Measurements from ENCODE around the gene PPP1R37.

PPP1R37 gene

DNA sequence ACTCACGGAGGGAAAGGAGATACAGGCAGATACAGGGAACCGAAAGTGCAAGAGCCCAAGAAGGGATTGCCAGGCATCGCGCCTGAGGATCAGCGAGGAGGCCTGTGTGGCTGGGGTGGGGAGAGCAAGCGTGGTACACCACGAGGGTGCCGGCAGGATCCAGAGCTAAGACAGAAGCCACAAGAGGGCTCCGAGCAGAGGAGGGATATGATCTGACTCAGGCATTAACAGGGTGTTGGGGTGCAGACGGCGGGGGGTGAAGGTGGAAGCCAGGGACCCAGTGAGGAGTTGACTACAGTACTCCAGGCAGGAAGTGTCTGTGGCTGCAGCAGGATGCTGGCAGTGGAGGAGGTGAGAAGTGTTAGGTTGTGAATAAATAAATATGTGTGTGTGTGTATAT lies 5.4 kb upstream of the PPP1R37 start:
- Histone ChIP-seq H2BK120ac (ENCODE audit: low read depth, low read length) (no peak overlapping the region), H3K56ac (ENCODE audit: low read length) (no peak overlapping the region), H3K36me3 (ENCODE audit: control insufficient read depth, insufficient read depth, low read length) (no peaks in the 10 kb centered on the region)

DNA sequence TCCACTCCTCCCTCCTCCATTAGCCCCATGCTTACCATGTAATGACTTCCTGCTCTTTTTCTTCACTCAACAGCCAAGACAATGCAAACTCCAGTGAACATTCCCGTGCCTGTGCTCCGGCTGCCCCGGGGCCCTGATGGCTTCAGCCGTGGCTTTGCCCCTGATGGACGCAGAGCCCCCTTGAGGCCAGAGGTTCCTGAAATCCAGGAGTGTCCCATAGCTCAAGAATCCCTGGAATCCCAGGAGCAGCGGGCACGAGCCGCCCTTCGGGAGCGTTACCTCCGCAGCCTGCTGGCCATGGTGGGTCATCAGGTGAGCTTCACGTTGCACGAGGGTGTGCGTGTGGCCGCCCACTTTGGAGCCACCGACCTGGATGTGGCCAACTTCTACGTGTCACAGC lies 2.9 kb upstream of the PPP1R37 start:
- no peaks in the 10 kb centered on the region for H3K36me3 ChIP-seq (ENCODE audit: control insufficient read depth, insufficient read depth, low read length)
- H3K23ac ChIP-seq (ENCODE audit: low read length) = no peak overlapping the region
- H3K27ac ChIP-seq (ENCODE audit: low read depth, low read length) = no peak overlapping the region
- H3K79me2 ChIP-seq (ENCODE audit: control insufficient read depth, insufficient read depth, low read length) = peaks cover 25% of the 10 kb centered on the region
- no peak overlapping the region for H2BK120ac ChIP-seq (ENCODE audit: low read depth, low read length)
- H3K4me1 ChIP-seq (ENCODE audit: control insufficient read depth, low read depth, low read length) = peaks cover 2% of the 10 kb centered on the region
- no peak overlapping the region for H2AK5ac ChIP-seq (ENCODE audit: low read length)
- no peak overlapping the region for H4K8ac ChIP-seq (ENCODE audit: low read depth, low read length)
- no peak overlapping the region for H3K18ac ChIP-seq (ENCODE audit: low read length)
- H4K5ac ChIP-seq (ENCODE audit: low read length) = no peak overlapping the region
- H3K27me3 ChIP-seq (ENCODE audit: insufficient read depth, low read length, poor library complexity) = no peaks in the 10 kb centered on the region
- DNase-seq = peak; percentile 84
- no peak overlapping the region for H2BK5ac ChIP-seq (ENCODE audit: low read length)
- H3K4ac ChIP-seq (ENCODE audit: low read depth, low read length) = no peak overlapping the region
- H3K79me1 ChIP-seq (ENCODE audit: low read length) = peaks cover 18% of the 10 kb centered on the region
- H3K4me2 ChIP-seq (ENCODE audit: low read length) = no peak overlapping the region
- no peak overlapping the region for H2BK15ac ChIP-seq (replicated peaks; ENCODE audit: low read depth)
- no CpG with 5 or more reads among the region's 17 CpGs for WGBS (ENCODE audit: extremely low coverage, insufficient coverage, low lambda C conversion rate)
- H3K4me3 ChIP-seq (ENCODE audit: low read length) = no peak overlapping the region
- no peak overlapping the region for H3K9ac ChIP-seq (ENCODE audit: low read length)
- H3K56ac ChIP-seq (ENCODE audit: low read length) = no peak overlapping the region

More for the DNA sequence above, 5.4 kb upstream of the PPP1R37 start:
- Histone ChIP-seq H3K4ac (ENCODE audit: low read depth, low read length) (no peak overlapping the region), H4K5ac (ENCODE audit: low read length) (no peak overlapping the region), H3K4me3 (ENCODE audit: low read length) (no peak overlapping the region), H3K27ac (ENCODE audit: low read depth, low read length) (no peak overlapping the region), H2BK5ac (ENCODE audit: low read length) (no peak overlapping the region), H3K4me2 (ENCODE audit: low read length) (no peak overlapping the region), H3K27me3 (ENCODE audit: insufficient read depth, low read length, poor library complexity) (no peaks in the 10 kb centered on the region), H3K4me1 (ENCODE audit: control insufficient read depth, low read depth, low read length) (peaks cover 2% of the 10 kb centered on the region), H3K9ac (ENCODE audit: low read length) (no peak overlapping the region), H3K79me1 (ENCODE audit: low read length) (peaks cover 8% of the 10 kb centered on the region), H2AK5ac (ENCODE audit: low read length) (no peak overlapping the region), H4K8ac (ENCODE audit: low read depth, low read length) (no peak overlapping the region), H2BK15ac (replicated peaks; ENCODE audit: low read depth) (no peak overlapping the region), H3K79me2 (ENCODE audit: control insufficient read depth, insufficient read depth, low read length) (peaks cover 9% of the 10 kb centered on the region), H3K23ac (ENCODE audit: low read length) (no peak overlapping the region), H3K18ac (ENCODE audit: low read length) (no peak overlapping the region)
- no CpG with 5 or more reads among the region's 11 CpGs for WGBS (ENCODE audit: extremely low coverage, insufficient coverage, low lambda C conversion rate)
- no peak for DNase-seq

DNA sequence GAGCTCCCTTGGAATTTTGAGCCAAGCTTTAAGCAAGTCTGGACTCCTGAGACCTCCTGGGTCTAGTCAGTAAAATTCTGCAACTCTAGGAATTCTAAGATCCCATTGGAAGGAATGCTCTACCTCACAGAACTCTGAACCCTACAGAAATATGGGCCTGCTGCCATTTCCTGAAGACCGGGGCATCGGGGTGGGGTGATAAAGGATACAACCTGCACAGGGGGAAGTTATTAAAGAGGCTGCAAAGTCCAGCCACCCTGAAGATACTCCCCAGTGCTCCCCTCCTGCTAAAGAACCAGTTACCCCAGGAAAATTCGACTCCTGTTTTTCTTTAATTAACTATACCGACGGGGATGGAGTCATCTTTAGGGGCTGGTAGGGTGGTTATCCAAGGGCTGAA lies 2.4 kb upstream of the PPP1R37 start:
- H3K23ac ChIP-seq (ENCODE audit: low read length) = no peak overlapping the region
- H3K27ac ChIP-seq (ENCODE audit: low read depth, low read length) = no peak overlapping the region
- H3K79me2 ChIP-seq (ENCODE audit: control insufficient read depth, insufficient read depth, low read length) = peaks cover 28% of the 10 kb centered on the region
- H4K8ac ChIP-seq (ENCODE audit: low read depth, low read length) = no peak overlapping the region
- H4K5ac ChIP-seq (ENCODE audit: low read length) = no peak overlapping the region
- H3K4me1 ChIP-seq (ENCODE audit: control insufficient read depth, low read depth, low read length) = peaks cover 2% of the 10 kb centered on the region
- no peak overlapping the region for H2BK5ac ChIP-seq (ENCODE audit: low read length)
- H3K27me3 ChIP-seq (ENCODE audit: insufficient read depth, low read length, poor library complexity) = no peaks in the 10 kb centered on the region
- no peak overlapping the region for H3K4ac ChIP-seq (ENCODE audit: low read depth, low read length)
- no peak overlapping the region for H3K18ac ChIP-seq (ENCODE audit: low read length)
- DNase-seq = no peak
- no peak overlapping the region for H3K9ac ChIP-seq (ENCODE audit: low read length)
- H3K36me3 ChIP-seq (ENCODE audit: control insufficient read depth, insufficient read depth, low read length) = no peaks in the 10 kb centered on the region
- no peak overlapping the region for H3K56ac ChIP-seq (ENCODE audit: low read length)
- peaks cover 16% of the 10 kb centered on the region for H3K79me1 ChIP-seq (ENCODE audit: low read length)
- H3K4me3 ChIP-seq (ENCODE audit: low read length) = no peak overlapping the region
- H2BK15ac ChIP-seq (replicated peaks; ENCODE audit: low read depth) = no peak overlapping the region
- no peak overlapping the region for H2AK5ac ChIP-seq (ENCODE audit: low read length)
- no CpG with 5 or more reads among the region's 5 CpGs for WGBS (ENCODE audit: extremely low coverage, insufficient coverage, low lambda C conversion rate)
- no peak overlapping the region for H2BK120ac ChIP-seq (ENCODE audit: low read depth, low read length)
- H3K4me2 ChIP-seq (ENCODE audit: low read length) = no peak overlapping the region

DNA sequence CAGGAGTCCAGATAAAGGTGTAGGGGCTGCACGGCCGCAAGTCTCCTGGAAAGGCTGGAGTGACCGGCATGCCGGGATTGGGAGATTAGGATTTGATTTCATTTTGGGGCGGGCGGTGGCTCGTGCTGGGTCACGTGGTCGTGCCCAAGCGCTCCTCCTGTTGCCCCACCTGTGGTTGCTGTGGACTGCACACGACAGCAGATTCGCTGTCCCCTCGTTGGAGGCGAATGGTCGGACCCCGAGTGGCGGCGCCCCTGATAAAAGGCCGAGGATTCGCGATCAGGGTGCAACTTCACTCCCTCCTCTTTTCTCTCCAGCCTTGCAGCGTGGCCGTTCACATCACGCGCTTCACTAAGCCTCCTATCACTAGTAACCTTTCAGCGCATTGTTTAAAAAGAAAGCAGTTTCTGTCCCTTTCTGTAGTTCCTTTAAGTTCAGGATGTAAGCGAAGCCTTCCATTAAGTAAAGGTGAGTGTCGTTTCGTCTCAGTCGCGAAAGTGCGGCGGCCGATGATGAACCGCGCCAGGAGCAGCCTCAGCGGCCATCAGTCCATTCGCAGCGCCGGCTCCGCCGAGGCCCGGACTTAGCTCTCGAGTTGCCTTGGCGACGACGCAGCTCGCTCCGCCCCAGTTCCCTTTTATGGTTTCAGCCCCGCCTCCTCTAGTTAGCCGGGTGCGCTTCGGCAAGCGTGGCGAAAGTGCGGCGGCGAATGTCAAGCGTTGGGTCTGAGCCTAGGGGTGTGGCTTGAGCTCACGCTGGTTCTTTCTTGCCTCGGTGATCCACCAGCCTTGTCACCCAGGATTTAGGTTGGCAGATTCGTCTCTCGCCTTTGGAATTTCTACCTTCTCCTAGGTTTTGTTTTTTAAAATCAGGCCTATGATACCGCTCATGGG lies 1.7 kb upstream of the PPP1R37 start:
- Histone ChIP-seq H3K36me3 (ENCODE audit: control insufficient read depth, insufficient read depth, low read length) (no peaks in the 10 kb centered on the region), H3K18ac (ENCODE audit: low read length) (no peak overlapping the region)

DNA sequence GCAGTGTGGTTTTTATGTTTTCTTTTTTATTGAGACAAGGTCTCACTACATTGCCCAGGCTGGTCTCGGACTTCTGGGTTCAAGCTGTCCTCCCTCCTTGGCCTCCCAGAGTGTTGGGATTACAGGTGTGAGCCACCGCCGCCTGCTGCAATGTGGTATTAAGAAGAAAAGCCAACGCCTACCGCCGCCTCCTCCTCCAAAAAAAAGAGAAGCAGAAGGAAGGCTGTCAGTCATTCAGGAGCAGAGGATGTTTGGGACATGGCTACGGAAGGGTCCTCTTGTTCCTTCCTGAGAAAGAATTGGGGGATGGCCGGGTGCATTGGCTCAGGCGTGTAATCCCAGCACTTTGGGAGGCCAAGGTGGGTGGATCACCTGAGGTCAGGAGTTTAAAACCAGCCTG lies 1.2 kb downstream of the PPP1R37 start:
- Histone ChIP-seq H3K4me1 (ENCODE audit: control insufficient read depth, low read depth, low read length) (peaks cover 4% of the 10 kb centered on the region), H2BK5ac (ENCODE audit: low read length) (no peak overlapping the region), H3K36me3 (ENCODE audit: control insufficient read depth, insufficient read depth, low read length) (no peaks in the 10 kb centered on the region), H2BK120ac (ENCODE audit: low read depth, low read length) (no peak overlapping the region), H3K79me2 (ENCODE audit: control insufficient read depth, insufficient read depth, low read length) (peaks cover 61% of the 10 kb centered on the region), H3K27ac (ENCODE audit: low read depth, low read length) (no peak overlapping the region), H3K56ac (ENCODE audit: low read length) (peak overlapping the region; percentile 96), H2AK5ac (ENCODE audit: low read length) (no peak overlapping the region), H2BK15ac (replicated peaks; ENCODE audit: low read depth) (no peak overlapping the region), H3K4ac (ENCODE audit: low read depth, low read length) (no peak overlapping the region), H3K27me3 (ENCODE audit: insufficient read depth, low read length, poor library complexity) (no peaks in the 10 kb centered on the region), H3K79me1 (ENCODE audit: low read length) (peaks cover 33% of the 10 kb centered on the region), H3K23ac (ENCODE audit: low read length) (no peak overlapping the region), H3K18ac (ENCODE audit: low read length) (no peak overlapping the region), H4K8ac (ENCODE audit: low read depth, low read length) (no peak overlapping the region), H3K4me3 (ENCODE audit: low read length) (no peak overlapping the region), H3K9ac (ENCODE audit: low read length) (peak overlapping the region; percentile 93), H3K4me2 (ENCODE audit: low read length) (peak overlapping the region; percentile 100), H4K5ac (ENCODE audit: low read length) (no peak overlapping the region)
- no peak for DNase-seq
- WGBS (ENCODE audit: extremely low coverage, insufficient coverage, low lambda C conversion rate) = no CpG with 5 or more reads among the region's 9 CpGs

More for the DNA sequence above, 1.7 kb upstream of the PPP1R37 start:
- Histone ChIP-seq H3K4me3 (ENCODE audit: low read length) (peak overlapping the region; percentile 53), H3K56ac (ENCODE audit: low read length) (peak overlapping the region; percentile 96), H3K79me1 (ENCODE audit: low read length) (peaks cover 19% of the 10 kb centered on the region), H2AK5ac (ENCODE audit: low read length) (no peak overlapping the region), H3K9ac (ENCODE audit: low read length) (peak overlapping the region; percentile 78), H3K4me2 (ENCODE audit: low read length) (peak overlapping the region; percentile 96), H4K5ac (ENCODE audit: low read length) (peak overlapping the region; percentile 71), H2BK5ac (ENCODE audit: low read length) (no peak overlapping the region), H2BK120ac (ENCODE audit: low read depth, low read length) (no peak overlapping the region), H3K4me1 (ENCODE audit: control insufficient read depth, low read depth, low read length) (peaks cover 1% of the 10 kb centered on the region), H3K4ac (ENCODE audit: low read depth, low read length) (no peak overlapping the region), H3K79me2 (ENCODE audit: control insufficient read depth, insufficient read depth, low read length) (peaks cover 33% of the 10 kb centered on the region), H2BK15ac (replicated peaks; ENCODE audit: low read depth) (no peak overlapping the region), H3K27me3 (ENCODE audit: insufficient read depth, low read length, poor library complexity) (no peaks in the 10 kb centered on the region), H3K27ac (ENCODE audit: low read depth, low read length) (peak overlapping the region; percentile 48), H3K23ac (ENCODE audit: low read length) (no peak overlapping the region), H4K8ac (ENCODE audit: low read depth, low read length) (no peak overlapping the region)
- DNase-seq = peak; percentile 99
- no CpG with 5 or more reads among the region's 64 CpGs for WGBS (ENCODE audit: extremely low coverage, insufficient coverage, low lambda C conversion rate)
